Activated naive CD8-positive, alpha-beta T cell (primary cell): Measurements from ENCODE around the gene PDE3B.
"Not testable (repeated sequence)": the region's sequence is repeated elsewhere in the genome, so short reads cannot be mapped to it uniquely, and the experiment has no call there.

Experiments used
- H3K27ac Mint-ChIP-seq: one replicate; pipeline ENCODE4 v1.8.0; 2021; ENCODE audit warnings: mixed read lengths
- H3K27me3 Mint-ChIP-seq: one replicate; pipeline ENCODE4 v1.8.0; 2021; ENCODE audit warnings: mixed read lengths
- H3K36me3 Mint-ChIP-seq: one replicate; pipeline ENCODE4 v1.8.0; 2021; ENCODE audit warnings: mixed read lengths
- H3K4me1 Mint-ChIP-seq: one replicate; pipeline ENCODE4 v1.8.0; 2021; ENCODE audit warnings: low read depth, mixed read lengths
- H3K4me3 Mint-ChIP-seq: one replicate; pipeline ENCODE4 v1.8.0; 2021; ENCODE audit warnings: mild to moderate bottlenecking, mixed read lengths
- H3K9me3 Mint-ChIP-seq: one replicate; pipeline ENCODE4 v1.8.0; 2021; ENCODE audit warnings: low read depth, mixed read lengths

The PDE3B gene

DNA sequence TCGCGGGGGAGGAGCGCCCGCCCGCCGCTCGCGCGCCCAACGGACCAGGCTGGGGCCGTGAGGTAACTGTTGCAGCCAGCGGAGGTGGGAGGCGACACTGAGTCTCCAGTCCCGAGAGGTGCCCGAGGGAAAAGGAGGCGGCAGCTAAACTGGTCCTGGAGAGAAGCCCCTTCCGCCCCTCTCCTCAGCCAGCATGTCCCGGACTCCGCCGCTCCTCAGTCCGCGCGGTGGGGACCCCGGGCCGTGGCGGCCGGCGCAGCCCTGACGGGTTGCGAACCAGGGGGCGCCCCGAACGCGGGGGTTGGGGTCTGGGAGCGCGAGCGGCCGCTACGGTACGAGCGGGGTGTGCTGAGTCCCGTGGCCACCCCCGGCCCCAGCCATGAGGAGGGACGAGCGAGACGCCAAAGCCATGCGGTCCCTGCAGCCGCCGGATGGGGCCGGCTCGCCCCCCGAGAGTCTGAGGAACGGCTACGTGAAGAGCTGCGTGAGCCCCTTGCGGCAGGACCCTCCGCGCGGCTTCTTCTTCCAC lies at the start of gene PDE3B:
PDE3B (plus strand) TSS at position 108 of the 529 bp plus-strand sequence; CDS start at position 380, 272 bp downstream.
- H3K36me3 Mint-ChIP-seq: peaks cover 19% of the 10 kb centered on the region

GRCh38 chr11:14595261-14595660 lies 48.3 kb upstream of the PDE3B start:
- Mint-ChIP-seq H3K4me1 (peaks cover 24% of the 10 kb centered on the region), H3K9me3 (peaks cover 16% of the 10 kb centered on the region), H3K36me3 (peaks cover 52% of the 10 kb centered on the region)
- not testable (repeated sequence) for H3K27ac Mint-ChIP-seq, H3K4me3 Mint-ChIP-seq, H3K27me3 Mint-ChIP-seq

More for the DNA sequence above, at the start of gene PDE3B:
- no peaks in the 10 kb centered on the region for H3K27me3 Mint-ChIP-seq
- H3K9me3 Mint-ChIP-seq: no peaks in the 10 kb centered on the region
- H3K27ac Mint-ChIP-seq: peak within 1 kb of the TSS; percentile 96
- peaks cover 58% of the 10 kb centered on the region for H3K4me1 Mint-ChIP-seq
- H3K4me3 Mint-ChIP-seq: peak within 1 kb of the TSS; percentile 95

DNA sequence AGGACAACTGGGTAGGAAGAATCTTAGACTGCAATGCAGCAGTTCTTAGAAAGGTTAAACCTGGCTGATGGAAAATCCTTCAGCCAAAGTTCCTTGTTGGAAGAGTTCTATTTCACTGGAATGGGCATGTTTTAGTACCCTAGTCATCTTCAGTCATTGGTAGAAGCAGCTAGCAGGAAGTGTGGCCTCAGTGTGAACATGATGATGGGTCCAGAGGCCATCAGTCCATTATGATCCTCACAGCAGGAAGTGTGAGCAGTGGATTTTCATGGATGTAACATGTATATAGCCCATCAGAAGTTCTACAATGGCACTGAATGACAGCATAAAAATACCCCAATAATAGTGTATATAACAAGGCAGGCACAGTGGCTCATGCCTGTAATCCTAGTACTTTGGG lies 35.9 kb upstream of the PDE3B start:
- Mint-ChIP-seq H3K9me3 (peaks cover 5% of the 10 kb centered on the region), H3K4me1 (peaks cover 31% of the 10 kb centered on the region), H3K27me3 (no peaks in the 10 kb centered on the region), H3K27ac (no peak overlapping the region), H3K36me3 (peaks cover 58% of the 10 kb centered on the region), H3K4me3 (no peak overlapping the region)

DNA sequence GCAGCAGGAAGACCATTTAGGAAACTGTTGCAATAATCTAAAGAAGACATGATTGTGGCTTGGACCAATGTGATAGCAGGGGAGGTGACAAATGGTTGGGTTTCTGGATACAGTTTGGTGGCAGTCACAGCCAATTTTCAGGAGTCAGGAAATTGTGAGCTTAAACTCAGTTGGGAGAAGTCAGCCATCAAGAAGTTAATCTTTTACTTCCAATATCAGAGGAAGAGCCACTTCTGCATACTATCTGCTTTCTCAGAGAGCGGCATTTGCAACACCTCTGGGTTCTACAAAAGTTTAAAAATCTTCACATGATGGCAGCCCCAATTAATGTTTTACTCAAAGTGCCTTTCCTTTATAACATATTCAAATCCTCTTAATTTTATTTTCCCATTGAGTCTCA lies 33.7 kb upstream of the PDE3B start:
- Mint-ChIP-seq H3K4me1 (peaks cover 42% of the 10 kb centered on the region), H3K4me3 (no peak overlapping the region), H3K27me3 (no peaks in the 10 kb centered on the region), H3K9me3 (peaks cover 5% of the 10 kb centered on the region), H3K36me3 (peaks cover 51% of the 10 kb centered on the region), H3K27ac (peak overlapping the region; percentile 7)

GRCh38 chr11:14611939-14612338 lies 31.7 kb upstream of the PDE3B start:
- H3K36me3 Mint-ChIP-seq: peaks cover 45% of the 10 kb centered on the region
- H3K9me3 Mint-ChIP-seq: no peaks in the 10 kb centered on the region
- H3K4me3 Mint-ChIP-seq: peak overlapping the region; percentile 33
- H3K27me3 Mint-ChIP-seq: no peaks in the 10 kb centered on the region
- peak overlapping the region; percentile 90 for H3K27ac Mint-ChIP-seq
- H3K4me1 Mint-ChIP-seq: peaks cover 58% of the 10 kb centered on the region

- Mint-ChIP-seq H3K4me3 (no peak overlapping the region), H3K36me3 (peaks cover 41% of the 10 kb centered on the region), H3K27me3 (no peaks in the 10 kb centered on the region), H3K4me1 (peaks cover 64% of the 10 kb centered on the region), H3K27ac (peak overlapping the region; percentile 28), H3K9me3 (no peaks in the 10 kb centered on the region)
Measured at GRCh38 chr11:14612694-14613093, 30.9 kb upstream of the PDE3B start.

- Mint-ChIP-seq H3K27me3 (no peaks in the 10 kb centered on the region), H3K4me3 (peak overlapping the region; percentile 21), H3K9me3 (no peaks in the 10 kb centered on the region), H3K36me3 (peaks cover 39% of the 10 kb centered on the region), H3K4me1 (peaks cover 77% of the 10 kb centered on the region), H3K27ac (peak overlapping the region; percentile 64)
Measured at GRCh38 chr11:14614091-14614622, 29.4 kb upstream of the PDE3B start.

- peaks cover 26% of the 10 kb centered on the region for H3K36me3 Mint-ChIP-seq
- no peaks in the 10 kb centered on the region for H3K9me3 Mint-ChIP-seq
- no peaks in the 10 kb centered on the region for H3K27me3 Mint-ChIP-seq
- H3K4me3 Mint-ChIP-seq: no peak overlapping the region
- H3K27ac Mint-ChIP-seq: peak overlapping the region; percentile 51
- peaks cover 82% of the 10 kb centered on the region for H3K4me1 Mint-ChIP-seq
Measured at GRCh38 chr11:14617241-14618027, 26.2 kb upstream of the PDE3B start.

DNA sequence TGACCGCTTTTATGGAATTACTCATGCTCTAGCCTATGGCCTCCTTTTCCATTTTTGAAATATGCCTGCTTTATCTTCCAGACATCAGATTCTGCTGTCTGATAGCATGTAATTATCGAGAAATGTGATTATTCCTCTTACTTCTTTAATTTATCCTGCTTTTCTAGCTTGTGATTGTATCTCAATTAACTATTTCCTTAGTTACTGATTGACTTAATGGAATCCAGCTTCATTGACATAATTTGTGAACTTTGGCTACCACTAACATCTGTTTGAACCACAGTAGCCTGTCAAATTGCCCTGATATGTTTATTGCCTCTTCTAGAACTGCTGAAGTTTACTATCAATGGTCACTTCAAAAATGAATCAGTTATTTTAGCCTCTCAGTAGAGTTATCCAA lies 25.5 kb upstream of the PDE3B start:
- peaks cover 85% of the 10 kb centered on the region for H3K4me1 Mint-ChIP-seq
- H3K4me3 Mint-ChIP-seq: no peak overlapping the region
- H3K9me3 Mint-ChIP-seq: no peaks in the 10 kb centered on the region
- H3K36me3 Mint-ChIP-seq: peaks cover 29% of the 10 kb centered on the region
- no peak overlapping the region for H3K27ac Mint-ChIP-seq
- no peaks in the 10 kb centered on the region for H3K27me3 Mint-ChIP-seq

- Mint-ChIP-seq H3K27me3 (no peaks in the 10 kb centered on the region), H3K27ac (peak overlapping the region; percentile 16), H3K9me3 (no peaks in the 10 kb centered on the region), H3K4me1 (peaks cover 84% of the 10 kb centered on the region), H3K4me3 (peak overlapping the region; percentile 5), H3K36me3 (peaks cover 36% of the 10 kb centered on the region)
Measured at GRCh38 chr11:14619603-14620531, 23.7 kb upstream of the PDE3B start.

- peaks cover 4% of the 10 kb centered on the region for H3K9me3 Mint-ChIP-seq
- peaks cover 89% of the 10 kb centered on the region for H3K4me1 Mint-ChIP-seq
- H3K4me3 Mint-ChIP-seq: peak overlapping the region; percentile 8
- H3K36me3 Mint-ChIP-seq: peaks cover 34% of the 10 kb centered on the region
- H3K27ac Mint-ChIP-seq: peak overlapping the region; percentile 61
- H3K27me3 Mint-ChIP-seq: no peaks in the 10 kb centered on the region
Measured at GRCh38 chr11:14622223-14622954, 21.2 kb upstream of the PDE3B start.

- peaks cover 87% of the 10 kb centered on the region for H3K4me1 Mint-ChIP-seq
- peaks cover 31% of the 10 kb centered on the region for H3K36me3 Mint-ChIP-seq
- H3K4me3 Mint-ChIP-seq: peak overlapping the region; percentile 8
- no peaks in the 10 kb centered on the region for H3K27me3 Mint-ChIP-seq
- peaks cover 4% of the 10 kb centered on the region for H3K9me3 Mint-ChIP-seq
- H3K27ac Mint-ChIP-seq: peak overlapping the region; percentile 61
Measured at GRCh38 chr11:14623036-14623435, 20.6 kb upstream of the PDE3B start.

GRCh38 chr11:14625586-14626205 lies 17.9 kb upstream of the PDE3B start:
- peaks cover 4% of the 10 kb centered on the region for H3K9me3 Mint-ChIP-seq
- peak overlapping the region; percentile 4 for H3K4me3 Mint-ChIP-seq
- H3K27me3 Mint-ChIP-seq: no peaks in the 10 kb centered on the region
- peaks cover 65% of the 10 kb centered on the region for H3K4me1 Mint-ChIP-seq
- H3K36me3 Mint-ChIP-seq: peaks cover 26% of the 10 kb centered on the region
- peak overlapping the region; percentile 2 for H3K27ac Mint-ChIP-seq

DNA sequence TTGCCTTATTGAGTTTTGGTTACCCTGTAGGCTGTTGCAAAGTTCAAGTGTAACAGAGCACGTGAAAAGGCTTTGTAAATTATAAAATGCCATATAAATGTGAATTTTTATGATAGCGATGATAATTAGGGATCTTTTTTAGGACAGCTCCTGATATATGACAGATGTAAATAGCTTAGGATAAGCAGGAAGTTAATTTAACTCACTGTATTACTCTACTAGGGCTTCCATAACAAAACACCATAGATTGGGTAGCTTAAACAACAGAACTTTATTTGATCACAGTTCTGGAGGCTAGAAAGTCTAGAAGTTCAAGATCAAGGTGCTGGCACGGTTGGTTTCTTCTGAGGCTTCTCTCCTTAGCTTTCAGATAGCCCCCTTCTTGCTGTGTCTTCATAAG lies 17.0 kb upstream of the PDE3B start:
- peak overlapping the region; percentile 48 for H3K27ac Mint-ChIP-seq
- peaks cover 29% of the 10 kb centered on the region for H3K36me3 Mint-ChIP-seq
- H3K27me3 Mint-ChIP-seq: no peaks in the 10 kb centered on the region
- peaks cover 4% of the 10 kb centered on the region for H3K9me3 Mint-ChIP-seq
- peaks cover 57% of the 10 kb centered on the region for H3K4me1 Mint-ChIP-seq
- H3K4me3 Mint-ChIP-seq: peak overlapping the region; percentile 21
